Upper lobe of left lung (tissue), 4 donors: ENCODE data around the gene HOXB7.

Experiments used
- CTCF ChIP-seq, 6 experiments: fragments of 450-650 bp in 4 of 6; fragments of 200-600 bp in 2 of 6; sonication (generic) in 2 of 6; IDR thresholded peaks; one replicate each; pipeline ENCODE4 v1.5.1; 2016 to 2019; ENCODE audit warnings: antibody characterized with exemption in 6 of 6
- EP300 ChIP-seq, 4 donors: sonication (generic); formaldehyde crosslinking; IDR thresholded peaks; one replicate each; pipeline ENCODE4 v1.5.1; 2017; ENCODE audit warnings: antibody characterized with exemption in 4 of 4, control low read depth in 2 of 4
- POLR2A ChIP-seq, 4 donors: fragments of 450-650 bp; IDR thresholded peaks; one replicate each; pipeline ENCODE4 v1.5.1; 2016 to 2017; ENCODE audit warnings: antibody characterized with exemption in 4 of 4, mild to moderate bottlenecking in 2 of 4
- POLR2AphosphoS5 ChIP-seq, 2 donors: sonication (generic); formaldehyde crosslinking; IDR thresholded peaks; one replicate each; pipeline ENCODE4 v1.5.1; 2017; ENCODE audit warnings: antibody characterized with exemption in 2 of 2

GRCh38 chr17:48569240-48569582 lies 41.6 kb downstream of the HOXB7 start:
- TF ChIP-seq POLR2A (IDR thresholded peaks at IDR 0.05) (no peak), CTCF (IDR thresholded peaks at IDR 0.05) (no peak), EP300 (IDR thresholded peaks at IDR 0.05) (no peak), POLR2AphosphoS5 (IDR thresholded peaks at IDR 0.05) (no peak)
